Measurements from ENCODE around the gene KHSRP. TPM values are rescaled to one million over a fixed set of nuclear protein-coding genes. Genes with fewer than 3 reads are reported as not detected.

Gene KHSRP
- total and polyA plus RNA-seq, 10 donors, result 35.8 to 174 (median 124) TPM

GRCh38 chr19:6457958-6458694 is 33.5 kb upstream of the KHSRP start:
- intact Hi-C loops (cut with DNase I; ENCODE audit: low total_unique reads), result no loop called here
- Histone ChIP-seq H3K4me3 (peak overlapping the region in 4 of 8 donors; percentile 72 to 83 (median 78)), H3K27ac (peak overlapping the region in 3 of 8 donors; percentile 1 to 90 (median 86)), H3K9me3 (peaks cover 5 to 27% (median 22%) of the 10 kb centered on the region in 8 donors), H3K36me3 (peaks cover 3 to 33% (median 18%) of the 10 kb centered on the region in 6 donors), H3K27me3 (replicated peaks in 1 of 7) (peaks cover 0 to 12% (median 0%) of the 10 kb centered on the region in 7 donors), H3K4me1 (peaks cover 6 to 33% (median 27%) of the 10 kb centered on the region in 6 donors)
- TF ChIP-seq POLR2A (IDR thresholded peaks at IDR 0.05) (no peak), CTCF (IDR thresholded peaks at IDR 0.05 in 8 of 11, conservative IDR thresholded peaks at IDR 0.05 in 3 of 11) (no peak), POLR2AphosphoS5 (IDR thresholded peaks at IDR 0.05) (no peak)
- DNase-seq, result no peak
- 73 to 82% (median 82%) methylated on average over 15 to 17 of the region's 17 CpGs for WGBS, 5 donors

- WGBS, 5 donors, result 90 to 97% (median 93%) methylated on average over 14 to 15 of the region's 15 CpGs
These were observed 31.3 kb upstream of the KHSRP start for GRCh38 chr19:6455924-6456323.

GRCh38 chr19:6453951-6454565 is 29.4 kb upstream of the KHSRP start:
- Histone ChIP-seq H3K4me3 (no peak overlapping the region), H3K4me1 (peaks cover 3 to 14% (median 13%) of the 10 kb centered on the region in 6 donors), H3K27me3 (replicated peaks in 1 of 7) (peaks cover 0 to 2% (median 0%) of the 10 kb centered on the region in 7 donors), H3K9me3 (peaks cover 5 to 30% (median 22%) of the 10 kb centered on the region in 8 donors), H3K27ac (no peak overlapping the region), H3K36me3 (peaks cover 3 to 48% (median 18%) of the 10 kb centered on the region in 6 donors)
- 97 to 100% (median 98%) methylated on average over 9 to 11 of the region's 11 CpGs for WGBS, 5 donors
- no peak for DNase-seq
- no peak for TF ChIP-seq POLR2AphosphoS5 (IDR thresholded peaks at IDR 0.05)
- no peak for TF ChIP-seq CTCF (IDR thresholded peaks at IDR 0.05 in 8 of 11, conservative IDR thresholded peaks at IDR 0.05 in 3 of 11)
- TF ChIP-seq POLR2A (IDR thresholded peaks at IDR 0.05), result no peak
- intact Hi-C loops (cut with DNase I; ENCODE audit: low total_unique reads), result no loop called here

More at GRCh38 chr19:6455924-6456323, 31.3 kb upstream of the KHSRP start:
- peaks cover 6 to 32% (median 27%) of the 10 kb centered on the region in 6 donors for H3K4me1 ChIP-seq
- no peak overlapping the region for H3K4me3 ChIP-seq
- no peak for TF ChIP-seq POLR2AphosphoS5 (IDR thresholded peaks at IDR 0.05)
- no peak for TF ChIP-seq POLR2A (IDR thresholded peaks at IDR 0.05)
- no peak for TF ChIP-seq CTCF (IDR thresholded peaks at IDR 0.05 in 8 of 11, conservative IDR thresholded peaks at IDR 0.05 in 3 of 11)
- DNase-seq, result no peak
- H3K36me3 ChIP-seq, result peaks cover 3 to 43% (median 18%) of the 10 kb centered on the region in 6 donors
- intact Hi-C loops (cut with DNase I; ENCODE audit: low total_unique reads), result no loop called here
- peaks cover 0 to 11% (median 0%) of the 10 kb centered on the region in 7 donors for H3K27me3 ChIP-seq (replicated peaks in 1 of 7)
- peaks cover 5 to 30% (median 22%) of the 10 kb centered on the region in 8 donors for H3K9me3 ChIP-seq
- no peak overlapping the region for H3K27ac ChIP-seq

DNA sequence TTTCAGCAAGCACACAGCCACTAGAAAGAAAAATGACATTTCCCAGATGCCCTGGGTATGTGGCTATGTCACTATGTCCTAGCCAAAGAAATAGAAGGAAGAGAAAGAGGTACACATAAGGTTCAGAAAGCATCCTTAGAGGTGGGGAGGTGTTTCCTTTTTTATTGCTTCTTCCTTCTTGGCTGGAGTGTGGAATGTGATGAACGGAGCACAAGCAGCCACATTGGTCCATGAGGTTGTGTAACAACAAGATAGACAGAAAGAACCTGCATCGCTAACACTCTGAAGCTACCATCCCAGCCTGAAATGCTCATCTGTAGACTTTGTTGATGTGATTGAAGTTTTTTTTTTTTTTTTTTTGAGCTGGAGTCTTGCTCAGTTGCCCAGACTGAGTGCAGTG is 28.3 kb upstream of the KHSRP start:
- DNase-seq, result no peak
- Histone ChIP-seq H3K36me3 (peaks cover 3 to 48% (median 18%) of the 10 kb centered on the region in 6 donors), H3K27ac (no peak overlapping the region), H3K4me3 (no peak overlapping the region), H3K9me3 (peaks cover 5 to 30% (median 22%) of the 10 kb centered on the region in 8 donors), H3K27me3 (replicated peaks in 1 of 7) (no peaks in the 10 kb centered on the region), H3K4me1 (peaks cover 0 to 2% (median under 1%) of the 10 kb centered on the region in 6 donors)
- intact Hi-C loops (cut with DNase I; ENCODE audit: low total_unique reads), result no loop called here
- TF ChIP-seq POLR2A (IDR thresholded peaks at IDR 0.05) (no peak), POLR2AphosphoS5 (IDR thresholded peaks at IDR 0.05) (no peak), CTCF (IDR thresholded peaks at IDR 0.05 in 8 of 11, conservative IDR thresholded peaks at IDR 0.05 in 3 of 11) (no peak)
- WGBS, 5 donors, result 92 to 100% (median 98%) methylated on average over 2 of the region's 2 CpGs
